ENCODE data around the gene SNX20.

The SNX20 gene

GRCh38 chr16:50681021-50681885 lies at the start of gene SNX20:
Gene SNX20 (minus strand): TSS chr16:50681312. CDS start chr16:50677526, 3,786 bp downstream.
- in situ Hi-C loops (cut with HindIII; ENCODE audit: low pct_ligation_motif_present, low pct_unique_long_range_greater_than_20kb, low sequenced_read_pairs) = no loop called here
- no peak for DNase-seq

GRCh38 chr16:50724306-50724705 lies 43.2 kb upstream of the SNX20 start:
- no peak for DNase-seq
- in situ Hi-C loops (cut with HindIII; ENCODE audit: low pct_ligation_motif_present, low pct_unique_long_range_greater_than_20kb, low sequenced_read_pairs) = no loop called here

- in situ Hi-C loops (cut with HindIII; ENCODE audit: low pct_ligation_motif_present, low pct_unique_long_range_greater_than_20kb, low sequenced_read_pairs) = no loop called here
- no peak for DNase-seq
These were observed 41.8 kb upstream of the SNX20 start for GRCh38 chr16:50722960-50723359.

GRCh38 chr16:50722405-50722737 lies 41.3 kb upstream of the SNX20 start:
- DNase-seq = no peak
- in situ Hi-C loops (cut with HindIII; ENCODE audit: low pct_ligation_motif_present, low pct_unique_long_range_greater_than_20kb, low sequenced_read_pairs) = no loop called here

- in situ Hi-C loops (cut with HindIII; ENCODE audit: low pct_ligation_motif_present, low pct_unique_long_range_greater_than_20kb, low sequenced_read_pairs) = no loop called here
These were observed 40.7 kb upstream of the SNX20 start for GRCh38 chr16:50721549-50722404.

GRCh38 chr16:50719401-50720337 lies 38.6 kb upstream of the SNX20 start:
- in situ Hi-C loops (cut with HindIII; ENCODE audit: low pct_ligation_motif_present, low pct_unique_long_range_greater_than_20kb, low sequenced_read_pairs) = no loop called here
- no peak for DNase-seq

More at GRCh38 chr16:50721549-50722404, 40.7 kb upstream of the SNX20 start:
- DNase-seq = no peak

GRCh38 chr16:50718761-50719400 lies 37.8 kb upstream of the SNX20 start:
- in situ Hi-C loops (cut with HindIII; ENCODE audit: low pct_ligation_motif_present, low pct_unique_long_range_greater_than_20kb, low sequenced_read_pairs) = no loop called here
- DNase-seq = no peak

- no peak for DNase-seq
- in situ Hi-C loops (cut with HindIII; ENCODE audit: low pct_ligation_motif_present, low pct_unique_long_range_greater_than_20kb, low sequenced_read_pairs) = no loop called here
These were observed 37.1 kb upstream of the SNX20 start for GRCh38 chr16:50718061-50718760.

- in situ Hi-C loops (cut with HindIII; ENCODE audit: low pct_ligation_motif_present, low pct_unique_long_range_greater_than_20kb, low sequenced_read_pairs) = no loop called here
- DNase-seq = no peak
These were observed 36.4 kb upstream of the SNX20 start for GRCh38 chr16:50717494-50717893.

GRCh38 chr16:50717091-50717490 lies 36.0 kb upstream of the SNX20 start:
- in situ Hi-C loops (cut with HindIII; ENCODE audit: low pct_ligation_motif_present, low pct_unique_long_range_greater_than_20kb, low sequenced_read_pairs) = no loop called here
- no peak for DNase-seq

GRCh38 chr16:50712956-50713355 lies 31.8 kb upstream of the SNX20 start:
- in situ Hi-C loops (cut with HindIII; ENCODE audit: low pct_ligation_motif_present, low pct_unique_long_range_greater_than_20kb, low sequenced_read_pairs) = no loop called here
- DNase-seq = no peak

GRCh38 chr16:50712560-50712898 lies 31.4 kb upstream of the SNX20 start:
- in situ Hi-C loops (cut with HindIII; ENCODE audit: low pct_ligation_motif_present, low pct_unique_long_range_greater_than_20kb, low sequenced_read_pairs) = no loop called here
- DNase-seq = no peak

- in situ Hi-C loops (cut with HindIII; ENCODE audit: low pct_ligation_motif_present, low pct_unique_long_range_greater_than_20kb, low sequenced_read_pairs) = no loop called here
- DNase-seq = no peak
These were observed 30.9 kb upstream of the SNX20 start for GRCh38 chr16:50711862-50712559.

GRCh38 chr16:50711040-50711439 lies 29.9 kb upstream of the SNX20 start:
- no peak for DNase-seq
- in situ Hi-C loops (cut with HindIII; ENCODE audit: low pct_ligation_motif_present, low pct_unique_long_range_greater_than_20kb, low sequenced_read_pairs) = no loop called here

GRCh38 chr16:50709980-50710379 lies 28.9 kb upstream of the SNX20 start:
- no peak for DNase-seq
- in situ Hi-C loops (cut with HindIII; ENCODE audit: low pct_ligation_motif_present, low pct_unique_long_range_greater_than_20kb, low sequenced_read_pairs) = no loop called here

GRCh38 chr16:50709061-50709684 lies 28.1 kb upstream of the SNX20 start:
- no peak for DNase-seq
- in situ Hi-C loops (cut with HindIII; ENCODE audit: low pct_ligation_motif_present, low pct_unique_long_range_greater_than_20kb, low sequenced_read_pairs) = no loop called here
